HepG2 (cell line): Measurements from ENCODE around the gene TCF25. TPM values are rescaled to one million over a fixed set of nuclear protein-coding genes. Genes with fewer than 3 reads are reported as not detected.
A peak's percentile ranks its signal among the peaks of the same experiment; 100 is the strongest.

Source experiments
- ATAC-seq: fragments of 200-7000 bp; cut with Tn5 transposase; 3 replicates; pipeline ENCODE4 v1.9.1; 2020; ENCODE audit warnings: mild to moderate bottlenecking, moderate library complexity
- BruUV-seq: library from RNA; stranded (reverse); fragments of 400-500 nt; replicated peaks from 2 replicates; lab custom pipeline; 2021; lab: Mats Ljungman, UMichigan
- CTCF ChIA-PET: fragments of 300-600 bp; formaldehyde crosslinking; extraction: SDS; loops from one replicate; lab custom pipeline; 2021; ENCODE audit warnings: low total read pairs, inconsistent platforms, low intra/inter-chr PET ratio; lab: Yijun Ruan, JAX
- POLR2A ChIA-PET: fragments of 350-600 bp; sonication (Branson Sonifier 250); formaldehyde crosslinking; loops from one replicate; lab custom pipeline; 2020; ENCODE audit warnings: antibody characterized with exemption, inconsistent platforms; lab: Yijun Ruan, JAX
- DNase-seq: peaks from one replicate; pipeline ENCODE4 v3.0.0-alpha.2; 2015; ENCODE audit warnings: low spot score
- FAIRE-seq: peaks from 3 replicates; lab custom pipeline; 2011; peaks lifted over from hg19 to GRCh38; lab: Jason Lieb, UNC
- H2AFZ ChIP-seq: one replicate; pipeline ENCODE4 v1.6.1; 2011; ENCODE audit warnings: low read length, inconsistent platforms
- H3K27ac ChIP-seq: fragments of 300-600 bp; 3 replicates; pipeline ENCODE4 v1.8.0; 2011; ENCODE audit warnings: mixed run types, mild to moderate bottlenecking, mixed read lengths, low read length, inconsistent platforms; ENCODE audit not compliant: insufficient read depth; ENCODE audit errors: extremely low read length
- H3K27me3 ChIP-seq, 2 experiments: fragments of 200-600 bp in 1 of 2; 2 replicates in 1 of 2; 3 replicates in 1 of 2; pipeline versions ENCODE4 v1.6.0 to v1.8.0; 2011; ENCODE audit warnings: low read length in 2 of 2, mild to moderate bottlenecking in 2 of 2, moderate library complexity in 2 of 2, inconsistent platforms in 1 of 2; ENCODE audit not compliant: insufficient read depth in 2 of 2, control insufficient read depth in 1 of 2
- H3K36me3 ChIP-seq, 2 experiments: fragments of 200-600 bp in 1 of 2; replicated peaks in 1 of 2; 2 replicates in 1 of 2; 3 replicates in 1 of 2; pipeline versions ENCODE4 v1.5.1 to v1.8.0; 2011; ENCODE audit warnings: low read length in 2 of 2, inconsistent platforms in 1 of 2; ENCODE audit not compliant: insufficient read depth in 2 of 2, control insufficient read depth in 1 of 2
- H3K4me1 ChIP-seq: 2 replicates; pipeline ENCODE4 v1.5.1; 2012; ENCODE audit warnings: low read length, inconsistent platforms; ENCODE audit not compliant: insufficient read depth
- H3K4me2 ChIP-seq: 2 replicates; pipeline ENCODE4 v1.6.0; 2011; ENCODE audit warnings: low read depth, low read length, inconsistent platforms
- H3K4me3 ChIP-seq, 3 experiments: fragments of 200-600 bp in 1 of 3; sonication (generic), shearing (Covaris generic) in 1 of 3; replicated peaks in 1 of 3; 2 replicates each; pipeline ENCODE4 v1.5.1; 2011 to 2016; ENCODE audit warnings: low read length in 3 of 3, inconsistent platforms in 2 of 3, low read depth in 2 of 3, mild to moderate bottlenecking in 2 of 3, control low read depth in 1 of 3, mixed read lengths in 1 of 3; ENCODE audit not compliant: insufficient read depth in 1 of 3
- H3K79me2 ChIP-seq: one replicate; pipeline ENCODE4 v1.6.1; 2011; ENCODE audit warnings: low read length, inconsistent platforms; ENCODE audit not compliant: insufficient read depth
- H3K9ac ChIP-seq: 2 replicates; pipeline ENCODE4 v1.6.0; 2011; ENCODE audit warnings: mild to moderate bottlenecking, low read depth, low read length, inconsistent platforms; ENCODE audit not compliant: insufficient read depth
- H3K9me3 ChIP-seq: 2 replicates; pipeline ENCODE4 v1.5.1; 2012; ENCODE audit warnings: mild to moderate bottlenecking, low read length
- H4K20me1 ChIP-seq: 2 replicates; pipeline ENCODE4 v1.6.0; 2011; ENCODE audit warnings: inconsistent platforms, mild to moderate bottlenecking, low read length, moderate library complexity; ENCODE audit not compliant: insufficient read depth
- AGO2 ChIP-seq: fragments of 200-400 bp; formaldehyde crosslinking; optimal IDR thresholded peaks from 2 replicates; pipeline ENCODE3; 2017; ENCODE audit warnings: mild to moderate bottlenecking, low read depth, low read length, moderate library complexity
- EHMT2 ChIP-seq: fragments of 200-600 bp; sonication (generic); IDR thresholded peaks from 2 replicates; pipeline ENCODE4 v1.7.0; 2017; ENCODE audit warnings: antibody characterized with exemption, low read depth, low read length, borderline replicate concordance
- MTF1 ChIP-seq: sonication (generic); formaldehyde crosslinking; IDR thresholded peaks from 2 replicates; pipeline ENCODE4 v1.5.0; 2020; ENCODE audit warnings: missing genetic modification reagents
- NRL ChIP-seq: sonication (generic); formaldehyde crosslinking; IDR thresholded peaks from 2 replicates; pipeline ENCODE4 v1.5.0; 2020; ENCODE audit warnings: missing genetic modification reagents, mild to moderate bottlenecking, moderate library complexity, borderline replicate concordance
- POLR2AphosphoS2 ChIP-seq: IDR thresholded peaks from 2 replicates; pipeline ENCODE4 v1.6.1; 2011; ENCODE audit warnings: low read depth, low read length, improper control_type of control experiment
- RAD51 ChIP-seq: fragments of 450-650 bp; IDR thresholded peaks from 2 replicates; pipeline ENCODE4 v1.6.1; 2016; ENCODE audit warnings: borderline replicate concordance
- SSRP1 ChIP-seq: IDR thresholded peaks from 2 replicates; pipeline ENCODE4 v1.6.1; 2016; ENCODE audit warnings: control low read depth
- ZBTB38 ChIP-seq: sonication (generic); formaldehyde crosslinking; IDR thresholded peaks from 2 replicates; pipeline ENCODE4 v1.5.1; 2020; ENCODE audit warnings: mild to moderate bottlenecking, missing genetic modification reagents
- WGBS: methylation state at CpG from one replicate; pipeline ENCODE4 v1.1.6; 2017; ENCODE audit warnings: low lambda C conversion rate; 5-methylcytosine and 5-hydroxymethylcytosine counted together
- in situ Hi-C: cut with HindIII; loops from 2 replicates; pipeline ENCODE4 v1.10.0; 2017; ENCODE audit warnings: low pct_unique_long_range_greater_than_20kb; ENCODE audit not compliant: extremely low pct_ligation_motif_present
- intact Hi-C: fragments of 100-400 bp; cut with micrococcal nuclease; formaldehyde crosslinking; loops from one replicate; pipeline ENCODE4 v1.10.0; 2022; ENCODE audit not compliant: unreplicated experiment
- polyA plus RNA-seq, 8 experiments: library from polyadenylated mRNA; depleted of rRNA in 3 of 8; stranded (reverse) in 7 of 8; unstranded in 1 of 8; fragments of >200 nt; fragmentation: Illumina TruSeq in 4 of 8; extraction: Trizol in 4 of 8; gene quantifications; 2 replicates each; pipeline versions ENCODE4 v1.2.1 to v1.2.3, GENCODE V29; 2011 to 2016; ENCODE audit warnings: low read depth in 4 of 8, missing spikeins in 1 of 8, mixed read lengths in 1 of 8; ENCODE audit not compliant: insufficient read depth in 1 of 8
- total RNA-seq, 5 experiments: library from RNA; depleted of rRNA; stranded (reverse); fragments of >200 nt; fragmentation: Illumina TruSeq; extraction: Trizol; gene quantifications; 2 replicates each; pipeline ENCODE4 v1.2.3, GENCODE V29; 2016; ENCODE audit warnings: low read depth in 1 of 5
- TF ChIP-seq, protein P1 (sequence below): sonication (generic); formaldehyde crosslinking; IDR thresholded peaks from 2 replicates; pipeline ENCODE4 v1.8.1; 2023; ENCODE audit warnings: mild to moderate bottlenecking, moderate library complexity, missing genetic modification reagents
- TF ChIP-seq, protein P2 (sequence below): fragments of 450-650 bp; IDR thresholded peaks from 2 replicates; pipeline ENCODE4 v1.6.1; 2016

TCF25 gene
- total and polyA plus RNA-seq, 2 of the 13 experiments (the other 11 are each of a cell fraction or from before 2014, with no cell fraction given): 138 to 206 TPM

DNA sequence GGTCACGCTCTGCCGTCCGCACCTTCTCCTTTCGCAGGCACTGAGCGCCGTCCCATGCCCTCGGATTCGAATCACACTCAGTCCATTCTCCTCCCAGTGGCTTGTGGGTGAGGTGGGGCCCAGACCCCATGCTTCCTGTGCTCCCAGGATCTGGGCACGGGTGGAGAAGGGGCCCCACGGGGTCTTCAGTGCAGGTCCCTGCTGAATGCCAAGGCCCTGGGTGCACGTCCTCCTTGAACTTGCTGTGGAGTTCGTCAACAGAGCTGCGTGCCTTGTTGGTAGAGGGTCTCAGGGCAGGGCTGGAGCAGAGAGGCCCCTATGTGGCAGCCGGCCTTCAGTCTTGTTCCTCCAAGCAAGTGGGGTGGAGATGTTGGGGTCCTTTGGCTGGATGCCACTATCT lies 38.0 kb downstream of the TCF25 start:
- no TSS peak for BruUV-seq

DNA sequence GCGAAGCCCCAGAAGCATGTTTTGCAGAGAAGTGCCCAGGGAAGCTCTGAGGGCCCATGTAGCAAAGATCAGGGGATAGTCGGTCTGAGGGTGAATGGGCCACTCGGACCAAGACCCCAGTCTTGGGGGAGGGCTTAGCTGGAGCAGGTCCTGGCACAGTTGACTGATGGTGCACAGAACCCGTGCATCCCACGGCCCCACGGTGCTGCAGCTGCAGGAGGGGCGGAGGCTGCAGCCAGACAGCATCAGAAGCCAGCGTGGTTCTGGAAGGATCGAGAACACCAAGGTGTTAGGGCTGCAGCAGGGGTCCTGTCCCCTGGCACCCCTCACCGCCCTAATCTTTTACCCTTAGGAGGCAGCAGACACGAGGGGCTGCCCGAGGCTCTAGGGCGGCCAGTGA lies 38.8 kb downstream of the TCF25 start:
- no peak for FAIRE-seq
- no peak overlapping the region for H2AFZ ChIP-seq
- no peak for ATAC-seq
- WGBS: 98% methylated on average over 12 of the region's 13 CpGs
- no peaks in the 10 kb centered on the region; the same call in 1 of the 2 replicates for H4K20me1 ChIP-seq
- no peaks in the 10 kb centered on the region for H3K27me3 ChIP-seq
- TF ChIP-seq RAD51 (no peak), MTF1 (CRISPR knock-in tag) (no peak), ZBTB38 (0 out of 2 replicates have a peak, but pooled peaks have one; percentile 26), NRL (CRISPR knock-in tag) (0 out of 2 replicates have a peak, but pooled peaks have one; percentile 21), EHMT2 (no peak), SSRP1 (0 out of 2 replicates have a peak, but pooled peaks have one; percentile 36), AGO2 (peak; percentile 80)
- TF ChIP-seq, protein P1, sequence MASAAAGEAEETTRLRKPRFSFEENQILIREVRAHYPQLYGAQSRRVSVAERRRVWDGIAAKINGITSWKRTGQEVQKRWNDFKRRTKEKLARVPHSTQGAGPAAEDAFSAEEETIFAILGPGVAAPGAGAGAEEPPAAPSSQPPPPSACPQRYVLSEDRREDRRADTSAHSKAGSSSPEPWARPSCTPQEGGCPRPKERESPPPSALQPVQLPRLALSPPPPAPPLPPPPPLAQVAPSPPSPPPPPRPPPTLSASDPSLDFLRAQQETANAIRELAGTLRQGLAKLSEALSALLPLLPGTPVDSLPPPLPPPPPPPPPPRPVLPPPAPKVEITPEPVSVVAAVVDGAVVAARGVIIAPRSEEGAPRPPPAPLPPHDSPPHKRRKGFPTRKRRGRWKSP (CRISPR knock-in tag): no peak
- in situ Hi-C loops: no loop called here
- no TSS peak for BruUV-seq
- H3K4me1 ChIP-seq: peaks cover 38% of the 10 kb centered on the region
- intact Hi-C loops: no loop called here
- DNase-seq: no peak
- no peak overlapping the region for H3K4me2 ChIP-seq
- no peak overlapping the region for H3K9ac ChIP-seq
- H3K36me3 ChIP-seq: peaks cover 3 to 12% of the 10 kb centered on the region in 2 experiments
- POLR2A ChIA-PET: interaction anchor here (8.1 kb wide), 1 partner anchor 11 kb away, joined by 78 read pairs; the partner anchor contains the start of gene TUBB3
- H3K9me3 ChIP-seq: no peaks in the 10 kb centered on the region
- H3K4me3 ChIP-seq: no peak overlapping the region
- H3K79me2 ChIP-seq: no peaks in the 10 kb centered on the region
- CTCF ChIA-PET: no interaction called here
- H3K27ac ChIP-seq: no peak overlapping the region

More for the DNA sequence above, 38.0 kb downstream of the TCF25 start:
- Histone ChIP-seq H3K36me3 (peaks cover 10 to 18% of the 10 kb centered on the region in 2 experiments), H3K9me3 (no peaks in the 10 kb centered on the region), H3K9ac (no peak overlapping the region), H3K79me2 (no peaks in the 10 kb centered on the region), H3K27me3 (no peaks in the 10 kb centered on the region), H4K20me1 (no peaks in the 10 kb centered on the region; the same call in 1 of the 2 replicates), H2AFZ (no peak overlapping the region), H3K27ac (no peak overlapping the region), H3K4me1 (peaks cover 31% of the 10 kb centered on the region), H3K4me3 (no peak overlapping the region), H3K4me2 (no peak overlapping the region)
- TF ChIP-seq, protein P2, sequence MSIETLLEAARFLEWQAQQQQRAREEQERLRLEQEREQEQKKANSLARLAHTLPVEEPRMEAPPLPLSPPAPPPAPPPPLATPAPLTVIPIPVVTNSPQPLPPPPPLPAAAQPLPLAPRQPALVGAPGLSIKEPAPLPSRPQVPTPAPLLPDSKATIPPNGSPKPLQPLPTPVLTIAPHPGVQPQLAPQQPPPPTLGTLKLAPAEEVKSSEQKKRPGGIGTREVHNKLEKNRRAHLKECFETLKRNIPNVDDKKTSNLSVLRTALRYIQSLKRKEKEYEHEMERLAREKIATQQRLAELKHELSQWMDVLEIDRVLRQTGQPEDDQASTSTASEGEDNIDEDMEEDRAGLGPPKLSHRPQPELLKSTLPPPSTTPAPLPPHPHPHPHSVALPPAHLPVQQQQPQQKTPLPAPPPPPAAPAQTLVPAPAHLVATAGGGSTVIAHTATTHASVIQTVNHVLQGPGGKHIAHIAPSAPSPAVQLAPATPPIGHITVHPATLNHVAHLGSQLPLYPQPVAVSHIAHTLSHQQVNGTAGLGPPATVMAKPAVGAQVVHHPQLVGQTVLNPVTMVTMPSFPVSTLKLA: no peak
- TF ChIP-seq POLR2AphosphoS2: 0 out of 2 replicates have a peak, but pooled peaks have one; percentile 45
- WGBS: 95% methylated on average over 13 of the region's 14 CpGs
- POLR2A ChIA-PET: interaction anchor here (8.1 kb wide), 1 partner anchor 11 kb away, joined by 78 read pairs; the partner anchor contains the start of gene TUBB3
- CTCF ChIA-PET: no interaction called here
- DNase-seq (no peak), FAIRE-seq (no peak), ATAC-seq (no peak)
- in situ Hi-C loops: no loop called here
- intact Hi-C loops: no loop called here
